H1 (cell line): ENCODE measurements around the gene DAGLA. TPM values are rescaled to one million over a fixed set of nuclear protein-coding genes. Genes with fewer than 3 reads are reported as not detected.

Source experiments
- POLR2AphosphoS5 ChIP-seq: IDR thresholded peaks from 2 replicates; pipeline ENCODE4 v1.6.1; 2011; ENCODE audit warnings: low read depth, low read length
- polyA plus RNA-seq, 7 experiments: library from polyadenylated mRNA; depleted of rRNA in 3 of 7; stranded (reverse) in 5 of 7; unstranded in 2 of 7; fragments of >200 nt in 5 of 7; fragments of 200-250 nt in 2 of 7; gene quantifications; 1 replicate in 5 of 7; 2 replicates in 1 of 7; 4 replicates in 1 of 7; pipeline versions ENCODE4 v1.2.1 to v1.2.3, GENCODE V29; 2011 to 2013; ENCODE audit warnings: missing spikeins in 2 of 7, mixed read lengths in 2 of 7
- total RNA-seq: library from RNA; stranded (reverse); fragmentation: NEBNext Ultra II Directional; extraction: Animal tissue kit (Norgen Biotek cat#: 25700); gene quantifications from 2 replicates; pipeline ENCODE4 v1.2.1, GENCODE V29; 2021

DAGLA gene
- total and polyA plus RNA-seq, 2 of the 8 experiments (the other 6 are each of a cell fraction or from before 2014, with no cell fraction given), result 3.6 to 6.6 TPM

DNA sequence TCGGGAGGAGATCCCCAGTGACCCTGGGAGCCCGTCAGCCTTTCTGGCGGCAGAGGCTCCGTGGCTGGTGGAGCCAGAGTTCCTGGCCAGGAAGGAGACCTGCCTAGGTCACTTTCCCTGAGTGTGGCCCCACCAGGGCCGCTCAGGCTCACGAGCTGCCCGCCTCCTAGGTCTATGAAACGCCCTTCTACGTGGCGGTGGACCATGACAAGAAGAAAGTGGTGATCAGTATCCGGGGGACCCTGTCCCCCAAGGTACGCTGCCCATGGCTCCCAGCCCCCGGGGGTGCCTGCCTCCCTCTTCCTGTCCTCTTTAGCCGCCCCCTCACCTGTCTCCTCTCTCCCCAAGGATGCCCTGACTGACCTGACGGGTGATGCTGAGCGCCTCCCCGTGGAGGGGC, 55.2 kb downstream of the DAGLA start (continued):
- no peak for TF ChIP-seq POLR2AphosphoS5
- TF ChIP-seq, all 59 proteins: peak for 0
